HepG2 (cell line): Measurements from ENCODE around the gene CCDC30. TPM values are rescaled to one million over a fixed set of nuclear protein-coding genes. Genes with fewer than 3 reads are reported as not detected.

Source experiments
- ATAC-seq: fragments of 200-7000 bp; cut with Tn5 transposase; 3 replicates; pipeline ENCODE4 v1.9.1; 2020; ENCODE audit warnings: mild to moderate bottlenecking, moderate library complexity
- BruUV-seq: library from RNA; stranded (reverse); fragments of 400-500 nt; replicated peaks from 2 replicates; lab custom pipeline; 2021; lab: Mats Ljungman, UMichigan
- CTCF ChIA-PET: fragments of 300-600 bp; formaldehyde crosslinking; extraction: SDS; loops from one replicate; lab custom pipeline; 2021; ENCODE audit warnings: low total read pairs, inconsistent platforms, low intra/inter-chr PET ratio; lab: Yijun Ruan, JAX
- POLR2A ChIA-PET: fragments of 350-600 bp; sonication (Branson Sonifier 250); formaldehyde crosslinking; loops from one replicate; lab custom pipeline; 2020; ENCODE audit warnings: antibody characterized with exemption, inconsistent platforms; lab: Yijun Ruan, JAX
- DNase-seq: peaks from one replicate; pipeline ENCODE4 v3.0.0-alpha.2; 2015; ENCODE audit warnings: low spot score
- FAIRE-seq: peaks from 3 replicates; lab custom pipeline; 2011; peaks lifted over from hg19 to GRCh38; lab: Jason Lieb, UNC
- H2AFZ ChIP-seq: one replicate; pipeline ENCODE4 v1.6.1; 2011; ENCODE audit warnings: low read length, inconsistent platforms
- H3K27ac ChIP-seq: fragments of 300-600 bp; 3 replicates; pipeline ENCODE4 v1.8.0; 2011; ENCODE audit warnings: mixed run types, mild to moderate bottlenecking, mixed read lengths, low read length, inconsistent platforms; ENCODE audit not compliant: insufficient read depth; ENCODE audit errors: extremely low read length
- H3K27me3 ChIP-seq, 2 experiments: fragments of 200-600 bp in 1 of 2; 2 replicates in 1 of 2; 3 replicates in 1 of 2; pipeline versions ENCODE4 v1.6.0 to v1.8.0; 2011; ENCODE audit warnings: low read length in 2 of 2, mild to moderate bottlenecking in 2 of 2, moderate library complexity in 2 of 2, inconsistent platforms in 1 of 2; ENCODE audit not compliant: insufficient read depth in 2 of 2, control insufficient read depth in 1 of 2
- H3K36me3 ChIP-seq, 2 experiments: fragments of 200-600 bp in 1 of 2; replicated peaks in 1 of 2; 2 replicates in 1 of 2; 3 replicates in 1 of 2; pipeline versions ENCODE4 v1.5.1 to v1.8.0; 2011; ENCODE audit warnings: low read length in 2 of 2, inconsistent platforms in 1 of 2; ENCODE audit not compliant: insufficient read depth in 2 of 2, control insufficient read depth in 1 of 2
- H3K4me1 ChIP-seq: 2 replicates; pipeline ENCODE4 v1.5.1; 2012; ENCODE audit warnings: low read length, inconsistent platforms; ENCODE audit not compliant: insufficient read depth
- H3K4me2 ChIP-seq: 2 replicates; pipeline ENCODE4 v1.6.0; 2011; ENCODE audit warnings: low read depth, low read length, inconsistent platforms
- H3K4me3 ChIP-seq, 3 experiments: fragments of 200-600 bp in 1 of 3; sonication (generic), shearing (Covaris generic) in 1 of 3; replicated peaks in 1 of 3; 2 replicates each; pipeline ENCODE4 v1.5.1; 2011 to 2016; ENCODE audit warnings: low read length in 3 of 3, inconsistent platforms in 2 of 3, low read depth in 2 of 3, mild to moderate bottlenecking in 2 of 3, control low read depth in 1 of 3, mixed read lengths in 1 of 3; ENCODE audit not compliant: insufficient read depth in 1 of 3
- H3K79me2 ChIP-seq: one replicate; pipeline ENCODE4 v1.6.1; 2011; ENCODE audit warnings: low read length, inconsistent platforms; ENCODE audit not compliant: insufficient read depth
- H3K9ac ChIP-seq: 2 replicates; pipeline ENCODE4 v1.6.0; 2011; ENCODE audit warnings: mild to moderate bottlenecking, low read depth, low read length, inconsistent platforms; ENCODE audit not compliant: insufficient read depth
- H3K9me3 ChIP-seq: 2 replicates; pipeline ENCODE4 v1.5.1; 2012; ENCODE audit warnings: mild to moderate bottlenecking, low read length
- H4K20me1 ChIP-seq: 2 replicates; pipeline ENCODE4 v1.6.0; 2011; ENCODE audit warnings: inconsistent platforms, mild to moderate bottlenecking, low read length, moderate library complexity; ENCODE audit not compliant: insufficient read depth
- CEBPB ChIP-seq: IDR thresholded peaks from 2 replicates; pipeline ENCODE4 v1.6.1; 2011; ENCODE audit warnings: low read depth, low read length, improper control_type of control experiment, borderline replicate concordance
- MEIS1 ChIP-seq: sonication (generic); formaldehyde crosslinking; IDR thresholded peaks from 2 replicates; pipeline ENCODE4 v1.9.0; 2021; ENCODE audit warnings: mild to moderate bottlenecking, missing genetic modification reagents, moderate library complexity, borderline replicate concordance
- MXD1 ChIP-seq: sonication (generic); formaldehyde crosslinking; IDR thresholded peaks from 2 replicates; pipeline ENCODE4 v1.4.0; 2020; ENCODE audit warnings: mild to moderate bottlenecking, missing genetic modification reagents
- MYPOP ChIP-seq: sonication (generic); formaldehyde crosslinking; IDR thresholded peaks from 2 replicates; pipeline ENCODE4 v1.8.1; 2023; ENCODE audit warnings: mild to moderate bottlenecking, moderate library complexity, missing genetic modification reagents
- MZF1 ChIP-seq: sonication (generic); formaldehyde crosslinking; IDR thresholded peaks from 2 replicates; pipeline ENCODE4 v1.8.1; 2023; ENCODE audit warnings: mild to moderate bottlenecking, missing genetic modification reagents, borderline replicate concordance
- POLR2AphosphoS2 ChIP-seq: IDR thresholded peaks from 2 replicates; pipeline ENCODE4 v1.6.1; 2011; ENCODE audit warnings: low read depth, low read length, improper control_type of control experiment
- RNF2 ChIP-seq: fragments of 450-650 bp; conservative IDR thresholded peaks from 2 replicates; pipeline ENCODE4 v1.6.1; 2016; ENCODE audit warnings: low read depth
- SKIL ChIP-seq: sonication (generic); formaldehyde crosslinking; IDR thresholded peaks from 2 replicates; pipeline ENCODE4 v1.8.0; 2022; ENCODE audit warnings: missing genetic modification reagents, mild to moderate bottlenecking, moderate library complexity, borderline replicate concordance
- SMARCC2 ChIP-seq: fragments of 450-650 bp; IDR thresholded peaks from 2 replicates; pipeline ENCODE4 v1.6.1; 2017; ENCODE audit warnings: antibody characterized with exemption, mild to moderate bottlenecking
- TRAFD1 ChIP-seq: sonication (generic); formaldehyde crosslinking; IDR thresholded peaks from 2 replicates; pipeline ENCODE4 v1.5.1; 2020; ENCODE audit warnings: missing genetic modification reagents, mild to moderate bottlenecking, borderline replicate concordance
- ZNF225 ChIP-seq: sonication (generic); formaldehyde crosslinking; IDR thresholded peaks from 2 replicates; pipeline ENCODE4 v1.4.0; 2020; ENCODE audit warnings: mild to moderate bottlenecking, missing genetic modification reagents
- ZNF296 ChIP-seq: sonication (generic); formaldehyde crosslinking; conservative IDR thresholded peaks from 2 replicates; pipeline ENCODE4 v1.5.0; 2020; ENCODE audit warnings: mild to moderate bottlenecking, missing genetic modification reagents
- ZNF441 ChIP-seq: sonication (generic); formaldehyde crosslinking; IDR thresholded peaks from 2 replicates; pipeline ENCODE4 v1.7.0; 2021; ENCODE audit warnings: missing genetic modification reagents, borderline replicate concordance
- ZNF563 ChIP-seq: sonication (generic); formaldehyde crosslinking; IDR thresholded peaks from 2 replicates; pipeline ENCODE4 v1.8.0; 2022; ENCODE audit warnings: mild to moderate bottlenecking, moderate library complexity, missing genetic modification reagents
- ZNF766 ChIP-seq: sonication (generic); formaldehyde crosslinking; IDR thresholded peaks from 2 replicates; pipeline ENCODE4 v1.5.0; 2020; ENCODE audit warnings: missing genetic modification reagents, borderline replicate concordance
- WGBS: methylation state at CpG from one replicate; pipeline ENCODE4 v1.1.6; 2017; ENCODE audit warnings: low lambda C conversion rate; 5-methylcytosine and 5-hydroxymethylcytosine counted together
- in situ Hi-C: cut with HindIII; loops from 2 replicates; pipeline ENCODE4 v1.10.0; 2017; ENCODE audit warnings: low pct_unique_long_range_greater_than_20kb; ENCODE audit not compliant: extremely low pct_ligation_motif_present
- intact Hi-C: fragments of 100-400 bp; cut with micrococcal nuclease; formaldehyde crosslinking; loops from one replicate; pipeline ENCODE4 v1.10.0; 2022; ENCODE audit not compliant: unreplicated experiment
- polyA plus RNA-seq, 8 experiments: library from polyadenylated mRNA; depleted of rRNA in 3 of 8; stranded (reverse) in 7 of 8; unstranded in 1 of 8; fragments of >200 nt; fragmentation: Illumina TruSeq in 4 of 8; extraction: Trizol in 4 of 8; gene quantifications; 2 replicates each; pipeline versions ENCODE4 v1.2.1 to v1.2.3, GENCODE V29; 2011 to 2016; ENCODE audit warnings: low read depth in 4 of 8, missing spikeins in 1 of 8, mixed read lengths in 1 of 8; ENCODE audit not compliant: insufficient read depth in 1 of 8
- total RNA-seq, 5 experiments: library from RNA; depleted of rRNA; stranded (reverse); fragments of >200 nt; fragmentation: Illumina TruSeq; extraction: Trizol; gene quantifications; 2 replicates each; pipeline ENCODE4 v1.2.3, GENCODE V29; 2016; ENCODE audit warnings: low read depth in 1 of 5

CCDC30 gene
- total and polyA plus RNA-seq, 2 of the 13 experiments (the other 11 are each of a cell fraction or from before 2014, with no cell fraction given) = 0.25 to 0.77 TPM

- peak; percentile 56 for DNase-seq
- Histone ChIP-seq H3K9me3 (no peaks in the 10 kb centered on the region), H4K20me1 (no peaks in the 10 kb centered on the region), H3K36me3 (peaks cover 1 to 6% of the 10 kb centered on the region in 2 experiments; a peak in 3 of 5 replicates), H3K27me3 (no peaks in the 10 kb centered on the region; a peak in 1 of 5 replicates), H3K4me1 (peaks cover 35% of the 10 kb centered on the region), H2AFZ (no peak overlapping the region), H3K4me3 (peak overlapping the region; percentile 90 to 97 (median 96)), H3K9ac (peak overlapping the region; percentile 93), H3K27ac (peak overlapping the region; percentile 74), H3K79me2 (peaks cover 12% of the 10 kb centered on the region), H3K4me2 (peak overlapping the region; percentile 99)
- FAIRE-seq = no peak
- BruUV-seq = no TSS peak
- ChIA-PET POLR2A (interaction anchor here (0.6 to 1.4 kb wide), 6 partner anchors 9 to 201 kb away, joined by 3 to 8 read pairs (median 4); partner anchors contain the start of gene PPIH), CTCF (no interaction called here)
- WGBS = 4% methylated on average over 4 of the region's 23 CpGs
- intact Hi-C loops = no loop called here
- in situ Hi-C loops = no loop called here
- peak; percentile 84 for ATAC-seq
- TF ChIP-seq TRAFD1 (CRISPR knock-in tag) (no peak), ZNF296 (CRISPR knock-in tag) (no peak), ZNF441 (CRISPR knock-in tag) (0 out of 2 replicates have a peak, but pooled peaks have one; percentile 16), CEBPB (no peak), MEIS1 (CRISPR knock-in tag) (no peak; the same call in 1 of the 2 replicates), ZNF225 (CRISPR knock-in tag) (no peak), ZNF563 (CRISPR knock-in tag) (peak; percentile 19; the same call in 1 of the 2 replicates), SKIL (CRISPR knock-in tag) (no peak), ZNF766 (CRISPR knock-in tag) (no peak), POLR2AphosphoS2 (no peak), SMARCC2 (no peak), MYPOP (CRISPR knock-in tag) (peak; percentile 14; the same call in 1 of the 2 replicates), MZF1 (CRISPR knock-in tag) (no peak), MXD1 (CRISPR knock-in tag) (peak; percentile 54; the same call in 1 of the 2 replicates), RNF2 (no peak)
These were observed 6.4 kb upstream of the CCDC30 start for GRCh38 chr1:42456754-42457089.
